OCI-LY1 (cell line): ENCODE measurements around the gene TSPAN2.

Source experiments
- H2AFZ ChIP-seq: fragments of 200-600 bp; sonication (generic), shearing (Covaris generic); 2 replicates; pipeline ENCODE4 v1.6.0; 2014; ENCODE audit warnings: antibody characterized with exemption, mild to moderate bottlenecking, low read length
- H3F3A ChIP-seq: fragments of 200-600 bp; sonication (generic), shearing (Covaris generic); 2 replicates; pipeline ENCODE4 v1.6.0; 2014; ENCODE audit warnings: mild to moderate bottlenecking, antibody characterized with exemption, low read length, moderate library complexity; ENCODE audit not compliant: insufficient read depth
- H3K27ac ChIP-seq: fragments of 200-600 bp; sonication (generic); 2 replicates; pipeline ENCODE4 v1.5.1; 2014; ENCODE audit warnings: low read length, mixed run types, mild to moderate bottlenecking, low read depth; ENCODE audit not compliant: poor library complexity, severe bottlenecking
- H3K27me3 ChIP-seq: fragments of 200-600 bp; sonication (generic); 2 replicates; pipeline ENCODE4 v1.6.0; 2014; ENCODE audit warnings: antibody characterized with exemption, mild to moderate bottlenecking, low read length, moderate library complexity; ENCODE audit not compliant: insufficient read depth
- H3K36me3 ChIP-seq: fragments of 200-600 bp; sonication (generic); 2 replicates; pipeline ENCODE4 v1.6.1; 2014; ENCODE audit warnings: mild to moderate bottlenecking, antibody characterized with exemption, low read length, moderate library complexity, mixed read lengths; ENCODE audit not compliant: insufficient read depth
- H3K4me1 ChIP-seq: fragments of 200-600 bp; sonication (generic); 2 replicates; pipeline ENCODE4 v1.5.1; 2014; ENCODE audit warnings: mild to moderate bottlenecking, low read length, moderate library complexity; ENCODE audit not compliant: insufficient read depth, severe bottlenecking
- H3K4me2 ChIP-seq: fragments of 200-600 bp; sonication (generic), shearing (Covaris generic); 2 replicates; pipeline ENCODE4 v1.6.1; 2014; ENCODE audit warnings: low read length
- H3K4me3 ChIP-seq: fragments of 200-600 bp; sonication (generic); 2 replicates; pipeline ENCODE4 v1.5.1; 2014; ENCODE audit warnings: low read length, low read depth, mild to moderate bottlenecking, mixed read lengths; ENCODE audit not compliant: poor library complexity, severe bottlenecking
- H3K79me2 ChIP-seq: fragments of 200-600 bp; shearing (Covaris generic); 2 replicates; pipeline ENCODE4 v1.6.1; 2016; ENCODE audit warnings: mixed run types, low read length, mixed read lengths; ENCODE audit not compliant: insufficient read depth
- H3K9ac ChIP-seq: fragments of 200-600 bp; sonication (generic), shearing (Covaris generic); 2 replicates; pipeline ENCODE4 v1.6.1; 2014; ENCODE audit warnings: mild to moderate bottlenecking, low read length, mixed read lengths
- H3K9me2 ChIP-seq: fragments of 200-600 bp; sonication (generic), shearing (Covaris generic); 2 replicates; pipeline ENCODE4 v1.6.1; 2014; ENCODE audit warnings: low read depth, mild to moderate bottlenecking, low read length, mixed read lengths
- H3K9me3 ChIP-seq: fragments of 200-600 bp; shearing (Covaris generic); 2 replicates; pipeline ENCODE4 v1.6.1; 2014; ENCODE audit warnings: low read length, mixed read lengths
- H4K20me1 ChIP-seq: fragments of 200-600 bp; sonication (generic), shearing (Covaris generic); 2 replicates; pipeline ENCODE4 v1.6.0; 2016; ENCODE audit warnings: mild to moderate bottlenecking, low read length; ENCODE audit not compliant: insufficient read depth
- EZH2 ChIP-seq: fragments of 200-600 bp; sonication (generic), shearing (Covaris generic); IDR thresholded peaks from 2 replicates; pipeline ENCODE4 v1.8.0; 2017; ENCODE audit warnings: borderline replicate concordance, mixed run types, mild to moderate bottlenecking, antibody characterized with exemption, low read length, moderate library complexity, mixed read lengths
- TF ChIP-seq, protein P1 (sequence below): fragments of 200-600 bp; sonication (generic), shearing (Covaris generic); IDR thresholded peaks from 2 replicates; pipeline ENCODE4 v1.5.1; 2017; ENCODE audit warnings: mild to moderate bottlenecking, antibody characterized with exemption, low read length, moderate library complexity, mixed read lengths

Gene TSPAN2

DNA sequence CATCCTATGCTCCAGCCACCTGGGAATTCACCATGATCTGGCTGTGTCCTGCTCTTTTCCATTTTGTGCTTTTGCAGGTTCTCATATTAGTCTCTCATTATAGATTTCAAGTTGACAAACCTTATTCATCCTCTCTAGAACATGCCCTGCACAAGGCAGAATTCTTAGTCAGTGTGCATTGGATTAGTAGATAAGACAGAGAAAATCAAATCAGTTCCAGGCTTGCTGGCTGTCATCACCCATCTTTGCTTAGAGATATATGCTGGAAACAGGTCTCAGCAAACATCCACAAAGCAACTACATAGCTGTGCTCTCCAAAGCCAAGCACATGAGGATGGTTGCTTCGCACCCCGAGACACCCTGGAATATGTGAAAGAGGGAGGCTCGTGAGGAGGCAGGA, 24.8 kb downstream of the TSPAN2 start:
- no peak overlapping the region for H2AFZ ChIP-seq
- TF ChIP-seq, protein P1, sequence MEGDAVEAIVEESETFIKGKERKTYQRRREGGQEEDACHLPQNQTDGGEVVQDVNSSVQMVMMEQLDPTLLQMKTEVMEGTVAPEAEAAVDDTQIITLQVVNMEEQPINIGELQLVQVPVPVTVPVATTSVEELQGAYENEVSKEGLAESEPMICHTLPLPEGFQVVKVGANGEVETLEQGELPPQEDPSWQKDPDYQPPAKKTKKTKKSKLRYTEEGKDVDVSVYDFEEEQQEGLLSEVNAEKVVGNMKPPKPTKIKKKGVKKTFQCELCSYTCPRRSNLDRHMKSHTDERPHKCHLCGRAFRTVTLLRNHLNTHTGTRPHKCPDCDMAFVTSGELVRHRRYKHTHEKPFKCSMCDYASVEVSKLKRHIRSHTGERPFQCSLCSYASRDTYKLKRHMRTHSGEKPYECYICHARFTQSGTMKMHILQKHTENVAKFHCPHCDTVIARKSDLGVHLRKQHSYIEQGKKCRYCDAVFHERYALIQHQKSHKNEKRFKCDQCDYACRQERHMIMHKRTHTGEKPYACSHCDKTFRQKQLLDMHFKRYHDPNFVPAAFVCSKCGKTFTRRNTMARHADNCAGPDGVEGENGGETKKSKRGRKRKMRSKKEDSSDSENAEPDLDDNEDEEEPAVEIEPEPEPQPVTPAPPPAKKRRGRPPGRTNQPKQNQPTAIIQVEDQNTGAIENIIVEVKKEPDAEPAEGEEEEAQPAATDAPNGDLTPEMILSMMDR, result no peak
- TF ChIP-seq EZH2, result no peak
- H3K36me3 ChIP-seq, result no peaks in the 10 kb centered on the region
- no peaks in the 10 kb centered on the region for H3K9me2 ChIP-seq
- H3K4me1 ChIP-seq, result no peaks in the 10 kb centered on the region
- H3K27me3 ChIP-seq, result no peaks in the 10 kb centered on the region
- no peaks in the 10 kb centered on the region for H3K79me2 ChIP-seq
- no peak overlapping the region for H3K27ac ChIP-seq
- no peak overlapping the region for H3K9ac ChIP-seq
- H3K9me3 ChIP-seq, result no peaks in the 10 kb centered on the region
- no peaks in the 10 kb centered on the region for H4K20me1 ChIP-seq
- H3F3A ChIP-seq, result no peaks in the 10 kb centered on the region
- no peak overlapping the region for H3K4me2 ChIP-seq
- H3K4me3 ChIP-seq, result no peak overlapping the region

DNA sequence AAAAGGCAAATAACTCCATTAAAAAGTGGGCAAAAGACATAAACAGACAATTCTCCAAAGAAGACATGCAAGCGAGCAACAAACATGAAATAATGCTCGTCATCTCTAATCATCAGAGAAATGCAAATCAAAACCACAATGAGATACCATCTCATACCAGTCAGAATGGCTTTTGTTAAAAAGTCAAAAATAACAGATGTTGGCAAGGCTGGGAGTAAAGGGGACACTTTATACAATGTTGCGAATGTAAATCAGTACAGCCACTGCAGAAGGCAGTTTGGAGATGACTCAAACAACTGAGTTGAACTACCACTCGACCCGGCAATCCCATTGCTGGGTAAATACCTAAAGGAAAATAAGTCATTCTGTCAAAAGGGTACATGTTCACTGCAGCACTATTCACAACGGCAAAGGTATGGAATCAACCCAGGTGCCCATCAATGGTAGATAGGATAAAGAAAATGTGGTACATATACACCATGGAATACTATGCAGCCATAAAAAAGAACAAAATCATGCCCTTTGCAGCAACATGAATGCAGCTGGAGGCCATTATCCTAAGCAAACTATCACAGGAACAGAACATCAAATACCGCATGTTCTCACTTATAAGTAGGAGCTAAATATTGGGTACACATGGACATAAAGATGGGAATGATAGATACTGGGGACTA, 25.9 kb downstream of the TSPAN2 start:
- no peaks in the 10 kb centered on the region for H3K36me3 ChIP-seq
- H3F3A ChIP-seq, result no peaks in the 10 kb centered on the region
- H2AFZ ChIP-seq, result no peak overlapping the region
- no peaks in the 10 kb centered on the region for H3K9me3 ChIP-seq
- H3K27ac ChIP-seq, result no peak overlapping the region
- H3K9ac ChIP-seq, result no peak overlapping the region
- H3K9me2 ChIP-seq, result no peaks in the 10 kb centered on the region
- no peak overlapping the region for H3K4me2 ChIP-seq
- TF ChIP-seq EZH2, result no peak
- TF ChIP-seq, protein P1, result no peak
- no peak overlapping the region for H3K4me3 ChIP-seq
- no peaks in the 10 kb centered on the region for H3K27me3 ChIP-seq
- no peaks in the 10 kb centered on the region for H3K79me2 ChIP-seq
- H4K20me1 ChIP-seq, result no peaks in the 10 kb centered on the region
- no peaks in the 10 kb centered on the region for H3K4me1 ChIP-seq

- Histone ChIP-seq H3K79me2 (no peaks in the 10 kb centered on the region), H4K20me1 (no peaks in the 10 kb centered on the region), H3K9me2 (no peaks in the 10 kb centered on the region), H3F3A (no peaks in the 10 kb centered on the region), H3K4me1 (no peaks in the 10 kb centered on the region), H3K4me3 (no peak overlapping the region), H3K9me3 (no peaks in the 10 kb centered on the region), H3K4me2 (no peak overlapping the region), H3K27ac (no peak overlapping the region), H3K36me3 (no peaks in the 10 kb centered on the region), H3K27me3 (no peaks in the 10 kb centered on the region), H3K9ac (no peak overlapping the region), H2AFZ (no peak overlapping the region)
- no peak for TF ChIP-seq EZH2
- TF ChIP-seq, protein P1, result no peak
Measured at GRCh38 chr1:115062542-115063004, 26.7 kb downstream of the TSPAN2 start.
